B cell (primary cell): ENCODE measurements around the gene JAG2. TPM values are rescaled to one million over a fixed set of nuclear protein-coding genes. Genes with fewer than 3 reads are reported as not detected.

ENCODE experiments used
- ATAC-seq: fragments of 200-7000 bp; cut with Tn5 transposase; one replicate; pipeline ENCODE4 v1.10.0; 2021; ENCODE audit warnings: low read depth, mild to moderate bottlenecking, moderate number of reproducible peaks, moderate library complexity
- CTCF ChIA-PET: fragments of 350-600 bp; sonication (Branson Sonifier 250); formaldehyde crosslinking; loops from one replicate; lab custom pipeline; 2021; ENCODE audit warnings: antibody characterized with exemption, inconsistent platforms; lab: Charles Lee
- POLR2A ChIA-PET: fragments of 350-600 bp; sonication (Branson Sonifier 250); formaldehyde crosslinking; loops from one replicate; lab custom pipeline; 2021; ENCODE audit warnings: antibody characterized with exemption; lab: Charles Lee
- DNase-seq: peaks from one replicate; pipeline ENCODE4 v3.0.0; 2013
- H2AFZ ChIP-seq: 2 replicates; pipeline ENCODE4 v1.6.1; 2012; ENCODE audit warnings: mild to moderate bottlenecking, low read depth, low read length; ENCODE audit not compliant: insufficient read depth, poor library complexity, severe bottlenecking
- H3K27ac ChIP-seq, 2 donors: 1 replicate in 1 of 2; 2 replicates in 1 of 2; pipeline ENCODE4 v1.5.1; 2012 to 2013; ENCODE audit warnings: low read length in 2 of 2, mild to moderate bottlenecking in 2 of 2, moderate library complexity in 1 of 2
- H3K27me3 ChIP-seq, 4 experiments: fragments of 200-600 bp in 1 of 4; sonication (generic) in 1 of 4; replicated peaks in 1 of 4; 1 replicate in 2 of 4; 2 replicates in 2 of 4; pipeline versions ENCODE4 v1.6.1 to v1.7.0; 2013 to 2016; ENCODE audit warnings: low read length in 3 of 4, mild to moderate bottlenecking in 2 of 4, mixed read lengths in 1 of 4, moderate library complexity in 1 of 4; ENCODE audit not compliant: insufficient read depth in 4 of 4, control insufficient read depth in 3 of 4; ENCODE audit errors: control extremely low read depth in 1 of 4
- H3K36me3 ChIP-seq, 2 experiments: replicated peaks in 1 of 2; 1 replicate in 1 of 2; 2 replicates in 1 of 2; pipeline versions ENCODE4 v1.6.1 to v1.7.1; 2013; ENCODE audit warnings: low read length in 1 of 2; ENCODE audit not compliant: insufficient read depth in 2 of 2, control insufficient read depth in 1 of 2; ENCODE audit errors: control extremely low read depth in 1 of 2, extremely low read depth in 1 of 2
- H3K4me1 ChIP-seq, 2 donors: fragments of 200-600 bp in 1 of 2; sonication (generic) in 1 of 2; 1 replicate in 1 of 2; 2 replicates in 1 of 2; pipeline versions ENCODE4 v1.5.1 to v1.6.1; 2013 to 2017; ENCODE audit warnings: low read length in 2 of 2; ENCODE audit not compliant: control insufficient read depth in 2 of 2, insufficient read depth in 2 of 2
- H3K4me2 ChIP-seq: replicated peaks from 2 replicates; pipeline ENCODE3; 2012; ENCODE audit warnings: mild to moderate bottlenecking, low read depth, low read length; ENCODE audit not compliant: poor library complexity, severe bottlenecking
- H3K4me3 ChIP-seq, 5 experiments: fragments of 200-600 bp in 1 of 5; sonication (generic) in 1 of 5; 1 replicate in 3 of 5; 2 replicates in 2 of 5; pipeline versions ENCODE4 v1.5.1 to v1.7.0; 2011 to 2016; ENCODE audit warnings: low read length in 4 of 5, mild to moderate bottlenecking in 4 of 5, low read depth in 2 of 5, control low read depth in 1 of 5, moderate library complexity in 1 of 5; ENCODE audit not compliant: insufficient read depth in 1 of 5; ENCODE audit errors: control extremely low read depth in 1 of 5, extremely low read depth in 1 of 5
- H3K79me2 ChIP-seq: fragments of 200-600 bp; sonication (generic); one replicate; pipeline ENCODE4 v1.6.0; 2016; ENCODE audit warnings: low read length; ENCODE audit not compliant: control insufficient read depth, insufficient read depth
- H3K9ac ChIP-seq: fragments of 200-600 bp; sonication (generic); 2 replicates; pipeline ENCODE4 v1.6.1; 2017; ENCODE audit warnings: mild to moderate bottlenecking, low read length, moderate library complexity
- H3K9me3 ChIP-seq, 3 donors: one replicate each; pipeline versions ENCODE4 v1.6.1 to v1.7.1; 2013; ENCODE audit warnings: low read length in 2 of 3; ENCODE audit not compliant: control insufficient read depth in 2 of 3, insufficient read depth in 1 of 3; ENCODE audit errors: control extremely low read depth in 1 of 3
- H4K20me1 ChIP-seq: 2 replicates; pipeline ENCODE4 v1.6.0; 2012; ENCODE audit warnings: mild to moderate bottlenecking, low read length; ENCODE audit not compliant: insufficient read depth, control insufficient read depth, poor library complexity, severe bottlenecking
- H3K27ac Mint-ChIP-seq: one replicate; pipeline ENCODE4 v1.8.0; 2021; ENCODE audit warnings: mixed read lengths
- H3K27me3 Mint-ChIP-seq: one replicate; pipeline ENCODE4 v1.8.0; 2021; ENCODE audit warnings: mixed read lengths
- H3K4me1 Mint-ChIP-seq: one replicate; pipeline ENCODE4 v1.8.0; 2021; ENCODE audit warnings: mixed read lengths
- H3K4me3 Mint-ChIP-seq: one replicate; pipeline ENCODE4 v1.8.0; 2021; ENCODE audit warnings: mixed read lengths
- H3K9me3 Mint-ChIP-seq: one replicate; pipeline ENCODE4 v1.8.0; 2022; ENCODE audit warnings: mixed read lengths; ENCODE audit not compliant: insufficient read depth
- EZH2 ChIP-seq: IDR thresholded peaks from 2 replicates; pipeline ENCODE4 v1.6.1; 2012; ENCODE audit warnings: borderline replicate concordance, low read depth, mild to moderate bottlenecking, moderate library complexity, low read length; ENCODE audit not compliant: insufficient read depth, poor library complexity, severe bottlenecking
- WGBS: methylation state at CpG from one replicate; pipeline ENCODE4 v1.1.5; 2013; ENCODE audit warnings: missing lambda C conversion rate; ENCODE audit not compliant: insufficient coverage; 5-methylcytosine and 5-hydroxymethylcytosine counted together
- intact Hi-C: fragments of 100-400 bp; cut with micrococcal nuclease; formaldehyde crosslinking; loops from one replicate; pipeline ENCODE4 v1.10.0; 2022
- polyA plus RNA-seq: library from polyadenylated mRNA; depleted of rRNA; stranded (reverse); fragments of >200 nt; gene quantifications from 2 replicates; pipeline ENCODE4 v1.2.3, GENCODE V29; 2012
- total RNA-seq, 2 donors: library from RNA; stranded (reverse); fragments of 120-200 nt in 1 of 2; gene quantifications; 1 replicate in 1 of 2; 2 replicates in 1 of 2; pipeline versions ENCODE4 v1.2.3 to v1.2.4, GENCODE V29; 2013 to 2022
- TF ChIP-seq, protein P1 (sequence below): fragments of 200-600 bp; IDR thresholded peaks from one replicate; pipeline ENCODE4 v1.8.0; 2022; ENCODE audit warnings: antibody characterized with exemption, mild to moderate bottlenecking

JAG2 gene
- total and polyA plus RNA-seq, 2 donors (not counting 1 experiment from before 2014, with no cell fraction given), result 0.27 to 0.34 TPM

DNA sequence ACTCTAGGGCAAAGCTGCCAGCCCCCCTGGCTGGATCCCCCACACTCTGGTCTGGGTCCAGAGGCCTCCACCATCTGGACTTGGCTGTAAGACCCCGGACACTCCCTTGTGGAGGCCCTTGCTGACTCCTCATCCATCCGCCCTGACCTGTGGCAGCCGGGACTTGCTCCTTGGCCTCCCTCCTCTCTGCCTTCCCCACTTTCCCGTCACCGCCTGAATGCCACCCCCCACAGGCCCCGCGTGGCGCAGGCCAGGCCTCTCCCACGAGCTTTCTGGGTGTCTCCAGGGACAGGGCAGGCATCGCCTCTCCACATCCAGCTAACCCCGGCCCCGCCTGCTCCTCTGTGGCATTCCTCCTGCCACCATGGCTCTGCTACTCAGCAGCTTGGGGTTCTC lies 14.1 kb downstream of the JAG2 start:
- H3K9me3 Mint-ChIP-seq, result no peaks in the 10 kb centered on the region
- no peak overlapping the region for H3K27ac Mint-ChIP-seq
- H3K4me1 Mint-ChIP-seq, result no peaks in the 10 kb centered on the region
- Histone ChIP-seq H3K9me3 (peaks cover 0 to 7% (median 0%) of the 10 kb centered on the region in 3 donors), H3K4me1 (no peaks in the 10 kb centered on the region), H2AFZ (no peak overlapping the region), H3K9ac (no peak overlapping the region), H3K27ac (no peak overlapping the region), H3K4me3 (no peak overlapping the region), H3K79me2 (no peaks in the 10 kb centered on the region), H3K27me3 (no peaks in the 10 kb centered on the region), H3K4me2 (no peak overlapping the region), H3K36me3 (no peaks in the 10 kb centered on the region), H4K20me1 (no peaks in the 10 kb centered on the region)
- DNase-seq (no peak), ATAC-seq (no peak)
- TF ChIP-seq, protein P1, sequence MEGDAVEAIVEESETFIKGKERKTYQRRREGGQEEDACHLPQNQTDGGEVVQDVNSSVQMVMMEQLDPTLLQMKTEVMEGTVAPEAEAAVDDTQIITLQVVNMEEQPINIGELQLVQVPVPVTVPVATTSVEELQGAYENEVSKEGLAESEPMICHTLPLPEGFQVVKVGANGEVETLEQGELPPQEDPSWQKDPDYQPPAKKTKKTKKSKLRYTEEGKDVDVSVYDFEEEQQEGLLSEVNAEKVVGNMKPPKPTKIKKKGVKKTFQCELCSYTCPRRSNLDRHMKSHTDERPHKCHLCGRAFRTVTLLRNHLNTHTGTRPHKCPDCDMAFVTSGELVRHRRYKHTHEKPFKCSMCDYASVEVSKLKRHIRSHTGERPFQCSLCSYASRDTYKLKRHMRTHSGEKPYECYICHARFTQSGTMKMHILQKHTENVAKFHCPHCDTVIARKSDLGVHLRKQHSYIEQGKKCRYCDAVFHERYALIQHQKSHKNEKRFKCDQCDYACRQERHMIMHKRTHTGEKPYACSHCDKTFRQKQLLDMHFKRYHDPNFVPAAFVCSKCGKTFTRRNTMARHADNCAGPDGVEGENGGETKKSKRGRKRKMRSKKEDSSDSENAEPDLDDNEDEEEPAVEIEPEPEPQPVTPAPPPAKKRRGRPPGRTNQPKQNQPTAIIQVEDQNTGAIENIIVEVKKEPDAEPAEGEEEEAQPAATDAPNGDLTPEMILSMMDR, result no peak
- TF ChIP-seq EZH2, result no peak
- CTCF ChIA-PET, result no interaction called here
- POLR2A ChIA-PET, result no interaction called here
- peaks cover 4% of the 10 kb centered on the region for H3K27me3 Mint-ChIP-seq
- no peak overlapping the region for H3K4me3 Mint-ChIP-seq
- intact Hi-C loops, result no loop called here
- WGBS, result 54% methylated on average over 12 of the region's 12 CpGs

GRCh38 chr14:105153739-105154475 lies 14.7 kb downstream of the JAG2 start:
- Histone ChIP-seq H3K4me3 (no peak overlapping the region), H3K9me3 (peaks cover 0 to 7% (median 0%) of the 10 kb centered on the region in 3 donors), H4K20me1 (no peaks in the 10 kb centered on the region), H3K9ac (no peak overlapping the region), H3K4me2 (no peak overlapping the region), H2AFZ (no peak overlapping the region), H3K4me1 (no peaks in the 10 kb centered on the region), H3K27me3 (no peaks in the 10 kb centered on the region), H3K79me2 (no peaks in the 10 kb centered on the region), H3K27ac (no peak overlapping the region), H3K36me3 (no peaks in the 10 kb centered on the region)
- POLR2A ChIA-PET, result no interaction called here
- no peak for ATAC-seq
- no peaks in the 10 kb centered on the region for H3K9me3 Mint-ChIP-seq
- H3K4me3 Mint-ChIP-seq, result no peak overlapping the region
- 92% methylated on average over 25 of the region's 26 CpGs for WGBS
- intact Hi-C loops, result no loop called here
- peaks cover 4% of the 10 kb centered on the region for H3K27me3 Mint-ChIP-seq
- TF ChIP-seq, protein P1, result no peak
- TF ChIP-seq EZH2, result no peak
- CTCF ChIA-PET, result no interaction called here
- DNase-seq, result no peak
- no peak overlapping the region for H3K27ac Mint-ChIP-seq
- no peaks in the 10 kb centered on the region for H3K4me1 Mint-ChIP-seq
